PC-3 (cell line): ENCODE measurements around the gene OR2F2. TPM values are rescaled to one million over a fixed set of nuclear protein-coding genes. Genes with fewer than 3 reads are reported as not detected.

Experiments
- ATAC-seq: fragments of 200-7000 bp; cut with Tn5 transposase; 2 replicates; pipeline ENCODE4 v1.9.1; 2020; ENCODE audit warnings: mild to moderate bottlenecking, moderate library complexity
- BruUV-seq: library from RNA; stranded (reverse); fragments of 400-500 nt; replicated peaks from 2 replicates; lab custom pipeline; 2021; lab: Mats Ljungman, UMichigan
- CTCF ChIA-PET: fragments of 300-600 bp; sonication (Branson Sonifier 250); formaldehyde crosslinking; loops from one replicate; lab custom pipeline; 2022; ENCODE audit warnings: antibody characterized with exemption; lab: Charles Lee
- POLR2A ChIA-PET: fragments of 300-600 bp; sonication (Branson Sonifier 250); formaldehyde crosslinking; loops from one replicate; lab custom pipeline; 2022; ENCODE audit warnings: antibody characterized with exemption; ENCODE audit not compliant: unreplicated experiment; lab: Charles Lee
- DNase-seq: peaks from one replicate; pipeline ENCODE4 v3.0.0-alpha.2; 2015
- H2AFZ ChIP-seq: fragments of 300-600 bp; sonication (generic); 2 replicates; pipeline ENCODE4 v1.6.0; 2016; ENCODE audit warnings: antibody characterized with exemption, low read length
- H3F3A ChIP-seq: fragments of 300-600 bp; sonication (generic); one replicate; pipeline ENCODE4 v1.6.0; 2017; ENCODE audit warnings: antibody characterized with exemption, low read length, control low read depth, mild to moderate bottlenecking; ENCODE audit not compliant: unreplicated experiment
- H3K27ac ChIP-seq: fragments of 300-600 bp; sonication (generic); 2 replicates; pipeline ENCODE4 v1.5.1; 2016; ENCODE audit warnings: mild to moderate bottlenecking, low read length
- H3K27me3 ChIP-seq: fragments of 300-600 bp; sonication (generic); 2 replicates; pipeline ENCODE4 v1.6.1; 2016; ENCODE audit warnings: low read length, mixed read lengths
- H3K36me3 ChIP-seq: fragments of 300-600 bp; sonication (generic); 2 replicates; pipeline ENCODE4 v1.6.1; 2016; ENCODE audit warnings: low read depth, mixed run types, low read length, mixed read lengths
- H3K4me1 ChIP-seq: fragments of 300-600 bp; sonication (generic); 2 replicates; pipeline ENCODE4 v1.5.1; 2016; ENCODE audit warnings: low read length; ENCODE audit not compliant: insufficient read depth
- H3K4me2 ChIP-seq: fragments of 300-600 bp; sonication (generic); 2 replicates; pipeline ENCODE4 v1.6.0; 2016; ENCODE audit warnings: low read length
- H3K4me3 ChIP-seq: fragments of 300-600 bp; sonication (generic); 2 replicates; pipeline ENCODE4 v1.5.1; 2016; ENCODE audit warnings: mild to moderate bottlenecking, low read length, mixed read lengths
- H3K79me2 ChIP-seq: fragments of 300-600 bp; sonication (generic); 2 replicates; pipeline ENCODE4 v1.6.1; 2017; ENCODE audit warnings: low read length, mixed read lengths
- H3K9ac ChIP-seq: fragments of 300-600 bp; sonication (generic); 2 replicates; pipeline ENCODE4 v1.6.0; 2016; ENCODE audit warnings: mild to moderate bottlenecking, low read length
- H3K9me2 ChIP-seq: fragments of 300-600 bp; sonication (generic); replicated peaks from 2 replicates; pipeline ENCODE4 v1.6.1; 2016; ENCODE audit warnings: mixed run types, low read length, mixed read lengths
- H3K9me3 ChIP-seq: fragments of 300-600 bp; sonication (generic); 2 replicates; pipeline ENCODE4 v1.6.1; 2016; ENCODE audit warnings: low read length, mixed read lengths
- H4K20me1 ChIP-seq: fragments of 300-600 bp; sonication (generic); 2 replicates; pipeline ENCODE4 v1.6.1; 2016; ENCODE audit warnings: low read length, mixed read lengths
- EZH2 ChIP-seq: fragments of 300-600 bp; sonication (generic); IDR thresholded peaks from one replicate; pipeline ENCODE4 v1.6.1; 2017; ENCODE audit warnings: antibody characterized with exemption, mild to moderate bottlenecking, low read length; ENCODE audit not compliant: unreplicated experiment
- EZH2phosphoT487 ChIP-seq: fragments of 300-600 bp; sonication (generic); IDR thresholded peaks from 2 replicates; pipeline ENCODE4 v1.6.1; 2018; ENCODE audit warnings: mild to moderate bottlenecking, antibody characterized with exemption, low read length, borderline replicate concordance
- intact Hi-C: fragments of 100-400 bp; cut with micrococcal nuclease; formaldehyde crosslinking; loops from 2 replicates; pipeline ENCODE4 v1.9.0; 2023
- total RNA-seq: library from RNA; depleted of rRNA; stranded (reverse); fragments of >200 nt; gene quantifications from 2 replicates; pipeline ENCODE4 v1.2.3, GENCODE V29; 2014
- TF ChIP-seq, protein P1 (sequence below): fragments of 300-600 bp; sonication (generic); conservative IDR thresholded peaks from 2 replicates; pipeline ENCODE4 v1.5.1; 2017; ENCODE audit warnings: antibody characterized with exemption, low read depth, mild to moderate bottlenecking, low read length

Gene OR2F2
- total RNA-seq, 1 experiment from 2014 or later = not detected

- Histone ChIP-seq H3K36me3 (no peaks in the 10 kb centered on the region), H3K4me1 (no peaks in the 10 kb centered on the region), H3K27me3 (peaks cover 15% of the 10 kb centered on the region; the same call in 1 of the 2 replicates), H4K20me1 (no peaks in the 10 kb centered on the region), H3K9me3 (no peaks in the 10 kb centered on the region), H3K4me2 (no peak overlapping the region), H3K79me2 (no peaks in the 10 kb centered on the region), H3K9ac (no peak overlapping the region), H3K27ac (no peak overlapping the region), H3K9me2 (no peaks in the 10 kb centered on the region), H3K4me3 (no peak overlapping the region), H3F3A (no peaks in the 10 kb centered on the region), H2AFZ (no peak overlapping the region)
- intact Hi-C loops = loop anchor here (5.0 kb wide), 1 partner anchor 238 kb away; no protein-coding TSS in a partner anchor
- BruUV-seq = no TSS peak
- TF ChIP-seq EZH2 = no peak
- TF ChIP-seq, protein P1, sequence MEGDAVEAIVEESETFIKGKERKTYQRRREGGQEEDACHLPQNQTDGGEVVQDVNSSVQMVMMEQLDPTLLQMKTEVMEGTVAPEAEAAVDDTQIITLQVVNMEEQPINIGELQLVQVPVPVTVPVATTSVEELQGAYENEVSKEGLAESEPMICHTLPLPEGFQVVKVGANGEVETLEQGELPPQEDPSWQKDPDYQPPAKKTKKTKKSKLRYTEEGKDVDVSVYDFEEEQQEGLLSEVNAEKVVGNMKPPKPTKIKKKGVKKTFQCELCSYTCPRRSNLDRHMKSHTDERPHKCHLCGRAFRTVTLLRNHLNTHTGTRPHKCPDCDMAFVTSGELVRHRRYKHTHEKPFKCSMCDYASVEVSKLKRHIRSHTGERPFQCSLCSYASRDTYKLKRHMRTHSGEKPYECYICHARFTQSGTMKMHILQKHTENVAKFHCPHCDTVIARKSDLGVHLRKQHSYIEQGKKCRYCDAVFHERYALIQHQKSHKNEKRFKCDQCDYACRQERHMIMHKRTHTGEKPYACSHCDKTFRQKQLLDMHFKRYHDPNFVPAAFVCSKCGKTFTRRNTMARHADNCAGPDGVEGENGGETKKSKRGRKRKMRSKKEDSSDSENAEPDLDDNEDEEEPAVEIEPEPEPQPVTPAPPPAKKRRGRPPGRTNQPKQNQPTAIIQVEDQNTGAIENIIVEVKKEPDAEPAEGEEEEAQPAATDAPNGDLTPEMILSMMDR = no peak
- TF ChIP-seq EZH2phosphoT487 = no peak
- peak; percentile 60 for ATAC-seq
- CTCF ChIA-PET = no interaction called here
- POLR2A ChIA-PET = no interaction called here
- peak; percentile 8 for DNase-seq
Observed at GRCh38 chr7:143929224-143929920, 5.7 kb upstream of the OR2F2 start.

GRCh38 chr7:143931739-143932138 lies 3.3 kb upstream of the OR2F2 start:
- H3F3A ChIP-seq = no peaks in the 10 kb centered on the region
- peaks cover 7% of the 10 kb centered on the region; the same call in 1 of the 2 replicates for H3K27me3 ChIP-seq
- H3K27ac ChIP-seq = no peak overlapping the region
- CTCF ChIA-PET = no interaction called here
- intact Hi-C loops = no loop called here
- H3K9ac ChIP-seq = no peak overlapping the region
- no peaks in the 10 kb centered on the region for H4K20me1 ChIP-seq
- no peak overlapping the region for H3K4me2 ChIP-seq
- POLR2A ChIA-PET = no interaction called here
- no TSS peak for BruUV-seq
- no peaks in the 10 kb centered on the region for H3K9me2 ChIP-seq
- H3K4me3 ChIP-seq = no peak overlapping the region
- H2AFZ ChIP-seq = no peak overlapping the region
- ATAC-seq (no peak), DNase-seq (no peak)
- H3K9me3 ChIP-seq = no peaks in the 10 kb centered on the region
- no peaks in the 10 kb centered on the region for H3K4me1 ChIP-seq
- H3K36me3 ChIP-seq = no peaks in the 10 kb centered on the region
- no peaks in the 10 kb centered on the region for H3K79me2 ChIP-seq
- no peak for TF ChIP-seq EZH2

DNA sequence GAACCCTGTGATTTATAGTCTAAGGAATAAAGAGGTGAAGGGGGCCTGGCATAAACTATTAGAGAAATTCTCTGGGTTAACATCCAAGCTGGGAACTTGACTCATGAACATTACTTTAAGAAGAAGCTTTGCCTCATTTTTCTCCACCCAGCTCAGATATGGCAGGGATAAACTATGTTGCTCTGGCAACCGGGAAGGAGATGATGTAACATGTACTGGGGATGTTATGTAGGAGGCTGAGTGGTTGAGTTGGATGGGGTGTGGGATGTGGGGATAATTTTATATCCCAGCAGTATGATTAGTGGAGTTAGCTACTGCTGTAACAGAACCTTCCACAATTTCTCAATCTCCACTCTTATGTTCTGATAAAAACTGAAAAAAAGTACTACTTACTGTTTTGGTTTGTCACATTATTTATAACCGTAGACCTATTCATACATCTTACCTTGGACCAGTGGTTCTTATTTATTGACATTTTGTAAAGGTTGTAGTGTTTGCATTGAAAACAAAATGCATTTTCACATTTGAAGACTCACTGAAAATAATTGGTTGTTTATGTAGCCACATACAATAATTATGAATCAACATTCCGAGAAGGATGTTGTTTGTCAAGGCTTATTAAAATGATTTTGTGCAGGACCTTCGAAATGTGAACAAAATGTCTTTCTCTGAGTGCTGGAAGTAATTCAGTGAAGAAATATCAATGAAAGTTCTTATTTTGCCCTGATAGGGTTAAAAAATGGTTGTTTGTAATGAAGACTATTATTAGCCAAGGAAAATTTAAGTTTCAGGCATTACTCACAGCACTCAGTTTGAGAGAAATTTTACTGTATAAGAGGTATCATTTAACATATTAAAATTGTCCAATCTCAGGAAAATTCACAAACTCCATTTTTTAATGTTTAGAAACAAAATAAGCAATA lies 1.3 kb downstream of the OR2F2 start:
- no peak overlapping the region for H3K4me2 ChIP-seq
- H2AFZ ChIP-seq = no peak overlapping the region
- CTCF ChIA-PET = no interaction called here
- ATAC-seq (no peak), DNase-seq (no peak)
- H3K79me2 ChIP-seq = no peaks in the 10 kb centered on the region
- BruUV-seq = no TSS peak
- H3K4me3 ChIP-seq = no peak overlapping the region
- no peaks in the 10 kb centered on the region for H4K20me1 ChIP-seq
- no peaks in the 10 kb centered on the region for H3K9me3 ChIP-seq
- POLR2A ChIA-PET = no interaction called here
- H3K9me2 ChIP-seq = no peaks in the 10 kb centered on the region
- H3K9ac ChIP-seq = no peak overlapping the region
- intact Hi-C loops = no loop called here
- TF ChIP-seq EZH2 (no peak), EZH2phosphoT487 (no peak)
- TF ChIP-seq, protein P1 = no peak
- H3F3A ChIP-seq = no peaks in the 10 kb centered on the region
- no peaks in the 10 kb centered on the region for H3K27me3 ChIP-seq
- H3K36me3 ChIP-seq = no peaks in the 10 kb centered on the region
- no peak overlapping the region for H3K27ac ChIP-seq
- H3K4me1 ChIP-seq = no peaks in the 10 kb centered on the region
